Tibial nerve (tissue), 4 donors: ENCODE data around the gene BORCS6.

Experiments used
- CTCF ChIP-seq, 5 experiments: fragments of 200-600 bp in 3 of 5; fragments of 450-650 bp in 2 of 5; sonication (generic) in 3 of 5; IDR thresholded peaks; one replicate each; pipeline ENCODE4 v1.5.1; 2016 to 2019; ENCODE audit warnings: antibody characterized with exemption in 5 of 5, mild to moderate bottlenecking in 3 of 5, moderate library complexity in 2 of 5
- EP300 ChIP-seq, 2 donors: sonication (generic); formaldehyde crosslinking; IDR thresholded peaks; one replicate each; pipeline ENCODE4 v1.6.1; 2017; ENCODE audit warnings: antibody characterized with exemption in 2 of 2, mild to moderate bottlenecking in 1 of 2
- POLR2A ChIP-seq, 2 donors: fragments of 450-650 bp; IDR thresholded peaks; one replicate each; pipeline ENCODE4 v1.6.1; 2017; ENCODE audit warnings: antibody characterized with exemption in 2 of 2, mild to moderate bottlenecking in 2 of 2, moderate library complexity in 2 of 2

GRCh38 chr17:8234361-8235270, 44.6 kb upstream of the BORCS6 start:
- TF ChIP-seq POLR2A (IDR thresholded peaks at IDR 0.05): no peak
- TF ChIP-seq CTCF (IDR thresholded peaks at IDR 0.05): no peak
- TF ChIP-seq EP300 (IDR thresholded peaks at IDR 0.05): no peak
